Left renal cortex interstitium (tissue), 4 donors: ENCODE measurements around the gene NLRX1. TPM values are rescaled to one million over a fixed set of nuclear protein-coding genes. Genes with fewer than 3 reads are reported as not detected.
"Not testable (repeated sequence)": the region's sequence is repeated elsewhere in the genome, so short reads cannot be mapped to it uniquely, and the experiment has no call there.

ENCODE experiments used
- DNase-seq, 4 donors: peaks; one replicate each; pipeline ENCODE4 v3.0.0-alpha.2; 2013; ENCODE audit warnings: low read depth in 4 of 4, low spot score in 2 of 4, missing footprints in 1 of 4
- polyA plus RNA-seq, 4 donors: library from polyadenylated mRNA; unstranded; fragments of 120-200 nt; gene quantifications; one replicate each; pipeline ENCODE4 v1.2.1, GENCODE V29; 2013; ENCODE audit not compliant: insufficient read length in 4 of 4

Gene NLRX1
- 10 to 100 TPM; 10.7 to 14.8 (median 12.6) TPM for polyA plus RNA-seq

- peak in 3 of 4 donors; percentile 54 to 65 (median 63) for DNase-seq
Observed at GRCh38 chr11:119168471-119169281, at the start of gene NLRX1. Gene NLRX1, plus strand, starts transcription at chr11:119168725. Its CDS starts 2,679 bp downstream, at chr11:119171404.

- no peak for DNase-seq
Observed at GRCh38 chr11:119118946-119119345, 49.6 kb upstream of the NLRX1 start.

DNA sequence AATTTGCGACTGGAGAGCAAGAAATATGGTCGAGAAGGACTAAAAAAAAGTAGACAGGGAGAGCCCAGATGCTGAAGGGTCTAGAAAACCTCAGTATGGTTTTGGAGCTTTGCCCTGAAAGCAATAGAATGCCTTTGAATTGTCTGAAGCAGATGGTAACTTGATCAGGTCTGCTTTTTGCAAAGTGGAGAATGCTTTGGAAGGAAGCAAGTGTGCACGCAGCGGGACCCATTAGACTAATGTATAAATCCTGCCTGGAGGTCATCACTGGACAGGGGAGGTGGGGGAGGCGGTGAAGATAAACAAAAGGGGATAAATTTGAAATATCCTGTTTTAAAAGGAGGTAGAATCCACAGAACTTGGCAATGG lies 47.9 kb upstream of the NLRX1 start:
- DNase-seq, result peak in 2 of 4 donors; percentile 51 to 65

- DNase-seq, result peak; percentile 90 to 97 (median 94)
Observed at GRCh38 chr11:119121008-119121810, 47.3 kb upstream of the NLRX1 start, which contains the start of gene HINFP. Gene HINFP, plus strand, starts transcription at chr11:119121580. Its CDS starts 5,365 bp downstream, at chr11:119126945.

GRCh38 chr11:119121811-119122124 lies 46.8 kb upstream of the NLRX1 start:
- no peak for DNase-seq

GRCh38 chr11:119125821-119126220 lies 42.7 kb upstream of the NLRX1 start:
- DNase-seq, result no peak

DNA sequence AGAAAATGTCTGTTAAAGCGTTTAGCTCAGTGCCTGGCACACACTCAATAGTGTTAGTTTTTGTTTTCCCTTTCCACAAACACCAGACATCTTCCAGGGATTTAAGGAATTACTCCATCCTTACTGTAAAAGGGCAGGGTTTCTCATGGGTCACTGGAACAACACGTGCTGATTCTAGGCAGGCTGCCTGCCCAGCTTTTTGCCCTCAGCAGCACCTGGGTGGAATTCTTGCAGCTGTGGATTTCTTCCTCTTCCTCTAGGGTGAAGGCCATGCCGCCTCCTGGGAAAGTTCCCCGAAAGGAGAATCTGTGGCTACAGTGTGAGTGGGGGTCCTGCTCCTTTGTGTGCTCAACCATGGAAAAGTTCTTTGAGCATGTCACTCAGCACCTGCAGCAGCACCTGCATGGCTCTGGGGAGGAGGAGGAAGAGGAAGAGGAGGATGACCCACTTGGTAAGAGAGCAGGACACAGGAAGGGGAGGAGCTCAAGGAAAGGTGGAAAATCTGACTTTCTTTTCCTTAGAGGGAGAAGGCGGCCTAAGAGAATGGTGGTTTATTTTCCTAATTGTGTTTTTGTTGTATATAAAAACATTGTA lies 41.8 kb upstream of the NLRX1 start:
- no peak for DNase-seq

DNA sequence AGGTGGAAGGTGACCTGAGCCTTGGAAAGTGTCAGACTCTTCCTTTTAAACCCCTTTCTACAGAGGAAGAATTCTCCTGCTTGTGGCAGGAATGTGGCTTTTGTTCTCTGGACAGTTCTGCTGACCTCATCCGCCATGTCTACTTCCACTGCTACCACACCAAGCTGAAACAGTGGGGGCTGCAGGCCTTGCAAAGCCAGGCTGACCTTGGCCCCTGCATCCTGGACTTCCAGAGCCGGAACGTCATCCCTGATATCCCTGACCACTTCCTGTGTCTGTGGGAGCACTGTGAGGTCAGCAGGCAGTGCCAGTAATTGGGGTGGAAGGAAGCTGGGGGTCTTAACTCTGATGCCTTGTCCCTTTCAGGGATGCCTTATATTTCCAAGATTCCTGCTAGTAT lies 37.9 kb upstream of the NLRX1 start:
- DNase-seq, result no peak

DNA sequence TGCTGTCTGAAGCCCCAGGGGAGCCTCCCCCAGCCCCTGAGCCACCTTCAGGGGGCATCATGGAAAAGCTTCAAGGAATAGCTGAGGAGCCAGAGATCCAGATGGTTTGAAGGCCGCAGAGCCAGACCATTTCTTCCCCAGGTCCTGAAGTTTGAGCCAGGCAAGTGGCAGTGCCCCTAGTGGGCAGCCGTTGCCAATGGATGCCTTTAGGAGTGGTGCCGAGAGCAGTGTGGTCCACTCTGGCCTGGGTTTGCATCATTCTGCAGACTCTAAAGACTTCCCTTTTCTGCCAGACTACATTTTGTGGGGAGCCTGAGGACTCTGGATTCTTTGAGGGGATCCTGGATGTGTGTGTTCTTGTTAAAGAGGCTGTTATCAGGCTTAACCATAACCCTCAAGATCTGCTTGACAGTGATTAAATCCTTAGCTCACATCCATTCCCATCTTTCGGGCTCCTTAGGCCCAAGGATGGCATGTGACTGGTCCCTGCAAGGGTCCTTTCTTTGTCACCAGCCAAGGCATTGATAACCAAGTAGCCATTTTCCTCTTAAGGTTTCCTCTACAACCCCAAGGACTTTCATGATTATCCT lies 34.0 kb upstream of the NLRX1 start:
- DNase-seq, result no peak

DNA sequence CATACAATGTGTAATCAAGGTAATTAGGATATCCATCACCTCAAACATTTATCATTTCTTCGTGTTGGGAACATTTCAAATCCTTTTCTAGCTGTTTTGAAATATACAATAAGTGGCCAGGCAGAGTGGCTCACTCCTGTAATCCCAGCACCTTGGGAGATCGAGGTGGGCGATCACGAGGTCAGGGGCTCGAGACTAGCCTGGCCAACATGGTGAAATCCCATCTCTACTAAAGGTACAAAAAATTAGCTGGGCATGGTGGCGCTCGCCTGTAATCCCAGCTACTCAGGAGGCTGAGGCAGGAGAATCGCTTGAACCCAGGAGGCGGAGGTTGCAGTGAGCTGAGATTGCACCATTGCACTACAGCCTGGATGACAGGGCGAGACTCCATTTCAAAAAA lies 29.2 kb upstream of the NLRX1 start:
- DNase-seq, result not testable (repeated sequence)

DNA sequence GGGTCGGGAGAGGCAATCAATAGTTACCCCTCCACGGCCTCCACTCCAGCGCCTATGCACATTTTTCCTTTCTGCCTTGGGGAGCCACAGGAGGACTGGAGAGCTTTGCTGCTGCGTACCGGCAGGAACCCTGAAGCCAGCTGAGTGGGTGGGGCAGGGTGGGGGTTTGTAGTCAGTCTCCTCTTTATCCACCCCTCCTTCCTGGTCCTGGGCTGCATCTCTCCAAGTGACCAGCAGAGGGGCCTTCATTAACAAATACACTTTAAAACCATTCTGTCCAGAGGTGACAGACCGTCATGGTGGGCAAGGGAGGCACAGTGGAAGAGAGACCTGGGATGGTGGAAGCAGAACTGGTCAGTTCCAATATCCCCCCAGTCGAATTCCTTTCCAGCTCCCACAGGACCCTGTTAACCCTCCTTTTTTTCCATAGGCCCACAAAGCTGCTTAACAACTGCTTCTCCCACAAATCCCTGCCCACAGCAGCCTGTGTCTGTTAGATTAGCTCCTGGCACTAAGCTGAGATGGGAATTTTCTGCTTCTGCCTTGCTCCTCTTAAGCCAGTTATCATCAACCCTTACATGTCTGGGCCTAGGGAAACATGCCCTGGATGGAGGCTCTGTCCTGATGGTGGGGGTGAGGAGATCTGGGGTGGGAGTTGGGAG lies 23.6 kb upstream of the NLRX1 start:
- DNase-seq, result peak in 1 of 4 donors; percentile 39

GRCh38 chr11:119145551-119145950 lies 23.0 kb upstream of the NLRX1 start:
- DNase-seq, result no peak

DNA sequence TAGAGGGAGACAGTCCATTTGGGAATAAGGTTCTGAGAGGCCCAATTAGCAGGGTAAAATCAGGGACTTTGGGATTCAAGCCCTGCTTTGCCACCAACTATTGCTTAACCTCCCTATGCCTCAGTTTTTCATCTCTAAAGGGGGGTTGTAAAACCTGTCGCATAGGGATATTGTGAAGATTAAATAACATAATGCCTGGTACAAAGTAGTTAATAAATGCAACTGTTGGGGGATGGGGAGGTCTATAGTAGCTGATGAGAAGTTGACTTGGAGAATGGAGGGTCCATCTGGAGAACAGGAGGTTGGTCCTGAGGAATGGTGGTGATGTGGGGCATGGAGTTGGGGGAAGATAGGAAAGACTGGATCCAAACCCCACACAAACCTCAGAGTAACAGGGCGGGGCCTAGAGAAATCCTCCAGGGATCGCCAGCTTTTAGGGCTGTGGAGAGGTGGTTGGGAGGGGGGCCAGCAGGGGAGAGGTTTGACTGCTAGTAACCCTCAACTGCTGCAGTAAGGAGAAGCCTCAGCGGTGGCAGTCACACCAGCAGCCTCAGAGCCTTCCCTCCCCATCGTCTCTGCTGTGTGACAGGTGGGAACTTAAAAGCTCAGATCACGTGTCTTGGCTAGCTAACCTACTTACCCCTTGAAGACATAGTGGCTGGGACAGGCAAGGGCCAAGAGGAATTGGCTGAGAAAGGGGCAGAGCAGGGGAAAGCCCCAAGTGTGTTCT lies 20.8 kb upstream of the NLRX1 start:
- no peak for DNase-seq

DNA sequence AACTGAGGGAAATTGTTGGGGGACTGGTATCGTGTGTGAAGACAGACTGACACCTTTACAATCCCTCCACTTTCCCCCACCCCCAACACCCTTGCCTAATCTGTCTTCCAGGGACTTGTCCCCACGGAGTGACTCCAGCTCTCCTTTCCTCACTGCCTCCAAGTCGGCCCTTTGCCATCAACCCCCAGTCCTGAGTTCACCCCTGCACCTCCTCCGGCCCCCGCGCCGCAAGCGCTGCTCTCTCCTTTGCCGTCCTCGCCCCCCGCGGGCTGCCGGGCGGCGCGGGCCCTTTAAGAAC lies 19.9 kb upstream of the NLRX1 start:
- no peak for DNase-seq

GRCh38 chr11:119149018-119149785 lies 19.3 kb upstream of the NLRX1 start, which contains the start of gene ABCG4:
Gene ABCG4, plus strand, starts transcription at chr11:119149052. Its CDS starts 914 bp downstream, at chr11:119149966.
- no peak for DNase-seq

DNA sequence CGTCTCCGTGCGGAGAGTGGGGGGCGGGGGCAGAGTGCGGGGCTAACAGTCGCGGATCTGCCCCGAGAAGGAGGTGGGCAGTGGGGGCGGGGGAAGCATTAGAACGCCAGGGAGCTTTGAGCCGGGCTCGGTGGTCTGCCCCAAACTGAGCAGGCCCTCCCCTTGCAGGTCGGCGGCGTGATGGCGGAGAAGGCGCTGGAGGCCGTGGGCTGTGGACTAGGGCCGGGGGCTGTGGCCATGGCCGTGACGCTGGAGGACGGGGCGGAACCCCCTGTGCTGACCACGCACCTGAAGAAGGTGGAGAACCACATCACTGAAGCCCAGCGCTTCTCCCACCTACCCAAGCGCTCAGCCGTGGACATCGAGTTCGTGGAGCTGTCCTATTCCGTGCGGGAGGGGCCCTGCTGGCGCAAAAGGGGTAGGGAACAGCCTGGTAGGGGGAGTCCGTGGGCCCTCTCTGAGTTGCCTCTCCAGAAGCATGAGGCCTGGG lies 18.7 kb upstream of the NLRX1 start:
- DNase-seq, result no peak

DNA sequence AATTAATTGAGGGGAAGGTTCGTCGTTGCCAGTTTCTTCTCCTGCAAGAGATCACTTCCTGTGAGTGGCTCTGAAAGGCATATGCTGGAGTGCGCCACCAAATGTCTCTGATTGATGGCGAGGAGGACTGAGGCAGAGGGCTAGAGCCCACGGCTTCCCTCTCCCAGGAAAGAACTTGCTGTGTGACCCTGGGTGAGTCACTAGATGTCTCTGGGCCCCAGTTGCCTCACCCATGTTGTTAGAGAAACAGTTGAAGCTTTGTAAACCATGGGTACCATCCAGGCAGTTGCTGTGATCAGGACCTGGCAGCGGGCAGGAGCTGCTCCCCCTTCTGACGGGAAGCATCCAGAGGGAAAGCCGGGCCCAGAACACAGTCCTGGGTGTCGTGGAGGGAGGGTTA lies 16.5 kb upstream of the NLRX1 start:
- DNase-seq, result no peak

- no peak for DNase-seq
Observed at GRCh38 chr11:119152604-119153003, 15.9 kb upstream of the NLRX1 start.
